GM18505 (cell line): ENCODE data around the gene NCOA1.

Experiments used
- ATAC-seq: cut with Tn5 transposase; IDR thresholded peaks from one replicate; pipeline ENCODE4 v1.9.1; 2021; ENCODE audit not compliant: unreplicated experiment
- POLR2A ChIP-seq: IDR thresholded peaks from 4 replicates; pipeline ENCODE4 v1.6.1; 2011; ENCODE audit warnings: borderline replicate concordance; ENCODE audit not compliant: insufficient read depth, insufficient read length; ENCODE audit errors: extremely low read depth

NCOA1 gene

GRCh38 chr2:24744356-24744755 is 253.3 kb downstream of the NCOA1 start:
- ATAC-seq: no peak
- TF ChIP-seq POLR2A: no peak

GRCh38 chr2:24745825-24746224 is 254.8 kb downstream of the NCOA1 start:
- no peak for ATAC-seq

GRCh38 chr2:24747299-24747698 is 256.2 kb downstream of the NCOA1 start:
- no peak for ATAC-seq
- TF ChIP-seq POLR2A: no peak

More at GRCh38 chr2:24745825-24746224, 254.8 kb downstream of the NCOA1 start:
- TF ChIP-seq POLR2A: no peak

GRCh38 chr2:24749069-24749691 is 258.1 kb downstream of the NCOA1 start:
- TF ChIP-seq POLR2A: no peak
- ATAC-seq: no peak

DNA sequence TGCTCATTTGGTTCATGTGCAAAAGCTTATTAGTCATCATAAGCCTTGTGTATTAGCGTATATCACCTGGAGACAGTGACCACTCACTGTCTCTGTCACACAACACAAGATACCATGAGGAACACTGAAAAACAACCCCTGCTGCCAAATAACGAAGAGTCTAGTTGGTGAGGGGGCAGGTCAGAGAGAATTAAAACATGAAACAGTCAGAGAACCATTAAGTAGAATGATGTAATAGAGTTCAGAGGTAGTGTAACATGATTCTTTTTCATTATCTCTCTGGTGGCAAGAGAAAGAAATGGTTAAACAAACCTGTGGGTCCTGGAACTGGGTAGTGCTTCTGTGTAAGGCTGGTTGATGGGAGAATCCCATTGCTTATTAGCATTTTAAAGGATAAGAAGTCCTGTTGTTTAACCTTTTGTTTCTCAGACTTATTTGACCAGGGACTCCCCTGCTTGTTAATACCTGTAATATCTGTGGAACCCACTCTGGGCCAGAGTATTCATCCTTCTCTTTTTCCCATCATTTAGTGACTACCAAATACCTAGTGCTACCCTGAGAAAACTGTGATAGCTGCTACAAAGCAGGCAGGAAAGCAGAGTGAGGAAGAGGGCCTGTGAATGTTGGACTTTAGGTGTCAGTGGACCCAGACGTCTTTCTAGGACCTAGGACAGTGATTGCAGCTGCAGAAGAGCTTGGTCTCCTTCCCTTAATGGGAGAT is 264.1 kb downstream of the NCOA1 start:
- TF ChIP-seq POLR2A: no peak
- ATAC-seq: no peak

- TF ChIP-seq POLR2A: no peak
- ATAC-seq: no peak
These were observed 265.7 kb downstream of the NCOA1 start for GRCh38 chr2:24756789-24757188.

DNA sequence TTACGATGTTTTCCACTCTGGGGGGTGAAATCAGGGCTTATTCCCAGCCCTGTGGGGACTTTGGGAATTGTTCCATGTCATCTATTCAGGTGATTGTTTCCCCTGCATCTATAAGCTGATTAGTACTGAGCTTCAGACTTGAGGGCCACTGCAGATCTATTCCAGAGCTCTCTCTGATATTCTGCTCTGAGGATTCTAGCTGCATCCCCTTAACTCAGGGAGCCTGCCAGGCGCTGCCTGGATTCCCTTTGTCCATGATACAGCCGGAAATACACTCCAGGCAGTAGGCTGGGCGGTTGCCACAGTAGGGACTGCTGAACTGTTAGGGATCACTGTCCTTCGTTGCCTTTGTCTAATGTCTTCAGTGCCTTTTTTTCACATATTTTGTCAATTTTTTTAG is 270.8 kb downstream of the NCOA1 start:
- no peak for ATAC-seq
- no peak for TF ChIP-seq POLR2A

GRCh38 chr2:24762518-24762917 is 271.5 kb downstream of the NCOA1 start:
- no peak for TF ChIP-seq POLR2A
- no peak for ATAC-seq

DNA sequence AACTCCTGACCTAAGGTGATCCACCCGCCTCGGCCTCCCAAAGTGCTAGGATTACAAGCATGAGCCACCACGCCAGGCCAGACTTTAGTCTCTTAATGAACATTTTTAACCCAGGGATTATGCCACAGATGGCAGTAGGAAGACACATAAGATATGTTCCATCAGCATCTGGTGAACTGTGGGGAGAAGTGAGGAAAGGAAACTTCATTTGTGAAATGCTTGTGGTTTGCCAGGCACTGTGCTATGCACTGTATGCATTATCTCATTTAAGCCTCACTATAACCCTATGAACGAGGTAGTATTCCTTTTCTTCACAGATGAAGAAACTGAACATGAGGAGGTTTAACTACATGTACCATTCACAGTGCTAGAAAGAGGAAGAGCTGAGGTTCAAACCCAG is 272.8 kb downstream of the NCOA1 start:
- no peak for ATAC-seq
- TF ChIP-seq POLR2A: no peak

- TF ChIP-seq POLR2A: no peak
These were observed 275.6 kb downstream of the NCOA1 start for GRCh38 chr2:24766609-24767008.

DNA sequence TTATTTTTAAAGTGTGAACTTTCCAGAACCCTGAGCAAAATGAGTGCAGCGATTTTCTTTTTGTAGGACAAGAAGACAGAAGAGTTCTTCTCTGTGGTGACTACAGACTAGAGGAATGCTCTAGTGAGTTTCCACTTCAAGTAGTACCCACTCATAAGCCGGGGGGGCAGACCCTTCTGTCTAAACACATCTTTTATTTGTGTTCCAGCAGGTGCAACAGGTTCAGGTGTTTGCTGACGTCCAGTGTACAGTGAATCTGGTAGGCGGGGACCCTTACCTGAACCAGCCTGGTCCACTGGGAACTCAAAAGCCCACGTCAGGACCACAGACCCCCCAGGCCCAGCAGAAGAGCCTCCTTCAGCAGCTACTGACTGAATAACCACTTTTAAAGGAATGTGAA is 277.0 kb downstream of the NCOA1 start:
- ATAC-seq: no peak
- TF ChIP-seq POLR2A: no peak

More at GRCh38 chr2:24766609-24767008, 275.6 kb downstream of the NCOA1 start:
- no peak for ATAC-seq

DNA sequence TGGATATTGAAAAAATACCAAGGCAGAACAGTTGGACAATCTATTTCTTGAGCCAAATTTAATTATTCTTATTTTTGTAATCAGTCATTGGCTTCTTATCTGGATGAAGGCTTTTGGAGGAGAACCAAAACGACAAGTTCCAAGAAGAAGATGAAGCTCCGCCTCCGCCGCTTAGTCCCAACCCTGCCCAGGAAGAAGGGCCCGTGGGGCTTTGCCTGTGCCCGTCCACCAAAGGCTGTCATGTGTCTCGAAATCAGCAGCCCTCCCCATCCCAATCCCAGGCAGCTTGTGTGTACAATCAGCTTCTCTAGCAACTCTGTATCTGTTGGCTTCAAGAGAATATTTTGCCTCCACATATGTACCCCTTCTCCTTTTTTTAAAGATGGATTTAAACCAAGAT is 277.5 kb downstream of the NCOA1 start:
- TF ChIP-seq POLR2A: no peak
- no peak for ATAC-seq

DNA sequence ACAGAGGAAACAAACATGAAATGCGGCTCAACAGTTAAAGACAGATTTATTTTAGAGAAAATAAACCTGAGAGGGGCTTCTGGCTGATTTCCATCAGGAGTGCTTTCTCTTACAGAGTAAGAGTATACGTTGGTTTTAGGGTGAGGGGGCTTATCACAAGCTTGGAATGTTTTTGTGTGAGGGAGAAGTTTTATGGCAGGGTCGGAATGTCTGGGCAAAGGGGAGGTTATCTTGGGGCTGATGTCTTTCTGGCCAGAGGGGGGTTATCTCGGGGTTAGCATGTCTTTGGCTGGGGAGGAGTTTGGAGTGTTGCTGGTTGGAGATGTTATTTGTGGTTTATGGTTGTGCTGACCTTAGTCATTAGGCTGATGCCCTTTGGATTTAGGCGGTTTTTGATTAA is 280.0 kb downstream of the NCOA1 start:
- no peak for TF ChIP-seq POLR2A
- ATAC-seq: no peak
